Inflammatory macrophage treated with lipopolysaccharide for 4 hours (primary cell): ENCODE results near the gene IL20RB.

Experiments
- DNase-seq: peaks from one replicate; pipeline ENCODE4 v3.0.0-alpha.2; 2020

IL20RB gene

GRCh38 chr3:137041686-137042085, 83.9 kb downstream of the IL20RB start:
- DNase-seq: no peak

- no peak for DNase-seq
Measured at GRCh38 chr3:137046747-137047146, 89.0 kb downstream of the IL20RB start.

- DNase-seq: no peak
Measured at GRCh38 chr3:137047240-137047639, 89.5 kb downstream of the IL20RB start.

GRCh38 chr3:137050281-137050680, 92.5 kb downstream of the IL20RB start:
- no peak for DNase-seq

GRCh38 chr3:137052298-137052697, 94.5 kb downstream of the IL20RB start:
- DNase-seq: no peak
